ENCODE measurements around the gene GLIS1. TPM values are rescaled to one million over a fixed set of nuclear protein-coding genes. Genes with fewer than 3 reads are reported as not detected.

The GLIS1 gene
- total and polyA plus RNA-seq, 2 of the 8 experiments (the other 6 are each of a cell fraction or from before 2014, with no cell fraction given) = 0.15 to 0.22 TPM

DNA sequence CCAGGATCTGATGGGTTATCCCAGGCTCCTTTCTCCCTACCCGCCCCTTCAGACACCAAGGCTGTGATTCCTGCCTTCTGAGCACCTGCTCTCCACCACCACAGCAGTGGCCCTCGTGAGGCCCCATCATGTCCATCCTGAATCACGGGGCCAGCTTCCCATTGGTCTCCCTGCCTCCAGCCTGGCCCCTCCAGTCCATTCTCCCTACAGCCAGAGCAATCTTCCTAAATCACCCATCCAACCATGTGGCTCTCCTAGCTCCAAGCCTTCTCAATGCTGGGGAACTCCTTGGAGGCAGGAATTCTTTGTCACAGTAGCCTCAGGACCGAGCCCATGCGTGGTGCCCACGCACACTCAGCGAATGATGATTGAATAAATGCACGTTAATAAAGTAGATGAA is 8.9 kb upstream of the GLIS1 start:
- no peak overlapping the region for H2BK15ac ChIP-seq (ENCODE audit: low read length)
- H3K79me2 ChIP-seq (ENCODE audit: control insufficient read depth in 1 of 2, insufficient read depth in 2 of 2, low read length in 2 of 2) = no peaks in the 10 kb centered on the region
- H3K4me2 ChIP-seq (ENCODE audit: insufficient read depth in 1 of 2, low read depth in 2 of 2, low read length in 2 of 2) = no peak overlapping the region
- no peak overlapping the region for H2BK20ac ChIP-seq (ENCODE audit: low read length)
- CTCF ChIA-PET (ENCODE audit: partially characterized antibody) = interaction anchor here (0.9 kb wide), 1 partner anchor 84 kb away, joined by 3 read pairs; no protein-coding TSS in a partner anchor
- no peaks in the 10 kb centered on the region for H3K9me3 ChIP-seq (ENCODE audit: insufficient read depth in 2 of 2, low read depth in 1 of 2, low read length in 1 of 2)
- no peak overlapping the region for H2BK120ac ChIP-seq (replicated peaks; ENCODE audit: low read depth, low read length)
- no peaks in the 10 kb centered on the region for H3K23me2 ChIP-seq (ENCODE audit: low read depth, low read length)
- H3K27me3 ChIP-seq (replicated peaks in 1 of 4; ENCODE audit: control insufficient read depth in 3 of 4, extremely low read depth in 1 of 4, insufficient read depth in 3 of 4, low read length in 3 of 4) = no peaks in the 10 kb centered on the region
- DNase-seq (ENCODE audit: low read depth in 1 of 2, low spot score in 2 of 2) = no peak
- H3K4ac ChIP-seq (replicated peaks; ENCODE audit: insufficient read length, low read depth, low read length) = no peak overlapping the region
- H4K20me1 ChIP-seq (replicated peaks in 1 of 2; ENCODE audit: control insufficient read depth in 1 of 2, insufficient read depth in 2 of 2, low read length in 2 of 2) = no peaks in the 10 kb centered on the region
- H3K9ac ChIP-seq (replicated peaks in 1 of 4; ENCODE audit: extremely low read depth in 1 of 4, low read depth in 3 of 4, low read length in 3 of 4) = no peak overlapping the region
- no peak for FAIRE-seq
- no peak overlapping the region for H4K5ac ChIP-seq (ENCODE audit: insufficient read length, low read depth, low read length)
- H4K8ac ChIP-seq (ENCODE audit: extremely low read depth, insufficient read depth, low read length) = peak overlapping the region; percentile 62; the same call in 1 of the 2 replicates
- H3K23ac ChIP-seq (ENCODE audit: insufficient read length) = no peak overlapping the region
- POLR2A ChIA-PET (ENCODE audit: partially characterized antibody) = no interaction called here
- WGBS, 2 experiments (ENCODE audit: extremely low coverage in 1 of 2, insufficient coverage in 1 of 2, insufficient read length in 1 of 2, insufficient replicate concordance in 2 of 2, low coverage in 1 of 2, low lambda C conversion rate in 2 of 2, missing lambda C conversion rate in 1 of 2) = 88% methylated on average over 8 of the region's 8 CpGs; no CpG with 5 or more reads in 1 of the 2 experiments
- H4K91ac ChIP-seq (replicated peaks; ENCODE audit: insufficient read length, low read length) = no peak overlapping the region
- H2AFZ ChIP-seq (ENCODE audit: low read length) = no peak overlapping the region
- H3K4me3 ChIP-seq (ENCODE audit: extremely low read depth in 1 of 4, insufficient read depth in 2 of 4, low read depth in 3 of 4, low read length in 4 of 4) = no peak overlapping the region
- no peak overlapping the region for H3K56ac ChIP-seq (replicated peaks; ENCODE audit: insufficient read length, low read depth, low read length)
- no peak overlapping the region for H2AK5ac ChIP-seq (ENCODE audit: low read depth, low read length)
- H3K79me1 ChIP-seq (ENCODE audit: low read depth, low read length) = no peaks in the 10 kb centered on the region
- no peaks in the 10 kb centered on the region for H3K36me3 ChIP-seq (ENCODE audit: control insufficient read depth in 2 of 4, insufficient read depth in 4 of 4, low read length in 3 of 4)
- H3K18ac ChIP-seq (ENCODE audit: extremely low read depth, low read length) = no peak overlapping the region
- no peak overlapping the region for H2BK5ac ChIP-seq (ENCODE audit: low read depth, low read length)
- H2BK12ac ChIP-seq (ENCODE audit: low read depth, low read length) = no peak overlapping the region
- H3K14ac ChIP-seq (ENCODE audit: insufficient read length) = no peak overlapping the region
- H3K4me1 ChIP-seq (replicated peaks in 1 of 4; ENCODE audit: control insufficient read depth in 3 of 4, insufficient read depth in 4 of 4, low read length in 3 of 4) = no peaks in the 10 kb centered on the region
- no peak overlapping the region for H3K27ac ChIP-seq (ENCODE audit: low read depth, low read length)
- no peak for TF ChIP-seq EGR1 (IDR thresholded peaks at IDR 0.05; ENCODE audit: borderline replicate concordance, low read depth, low read length)
- no peak for TF ChIP-seq JUN (IDR thresholded peaks at IDR 0.05; ENCODE audit: low read depth, low read length)
- no peak for TF ChIP-seq HDAC2 (IDR thresholded peaks at IDR 0.05; ENCODE audit: borderline replicate concordance in 1 of 2, low read depth in 2 of 2, low read length in 2 of 2)
- TF ChIP-seq TBP (IDR thresholded peaks at IDR 0.05; ENCODE audit: low read depth, low read length) = no peak
- no peak for TF ChIP-seq YY1 (IDR thresholded peaks at IDR 0.05; ENCODE audit: low read depth, low read length)
- TF ChIP-seq, protein P1, sequence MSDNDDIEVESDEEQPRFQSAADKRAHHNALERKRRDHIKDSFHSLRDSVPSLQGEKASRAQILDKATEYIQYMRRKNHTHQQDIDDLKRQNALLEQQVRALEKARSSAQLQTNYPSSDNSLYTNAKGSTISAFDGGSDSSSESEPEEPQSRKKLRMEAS (IDR thresholded peaks at IDR 0.05) = no peak
- TF ChIP-seq GTF2F1 (IDR thresholded peaks at IDR 0.05; ENCODE audit: borderline replicate concordance, low read depth, low read length) = no peak
- TF ChIP-seq POLR2AphosphoS5 (IDR thresholded peaks at IDR 0.05; ENCODE audit: low read depth, low read length) = no peak
- no peak for TF ChIP-seq SIN3A (conservative IDR thresholded peaks at IDR 0.05 in 1 of 2, IDR thresholded peaks at IDR 0.05 in 1 of 2; ENCODE audit: low read depth in 1 of 2, low read length in 2 of 2)
- no peak for TF ChIP-seq NRF1 (IDR thresholded peaks at IDR 0.05; ENCODE audit: low read depth, low read length)
- TF ChIP-seq TCF12 (IDR thresholded peaks at IDR 0.05; ENCODE audit: low read depth, low read length) = no peak
- TF ChIP-seq HDAC6 (IDR thresholded peaks at IDR 0.05; ENCODE audit: low read depth, low read length) = no peak
- TF ChIP-seq POU5F1 (IDR thresholded peaks at IDR 0.05; ENCODE audit: low read depth, low read length) = no peak
- TF ChIP-seq SIX5 (IDR thresholded peaks at IDR 0.05; ENCODE audit: low read depth, low read length) = no peak
- no peak for TF ChIP-seq NANOG (IDR thresholded peaks at IDR 0.05; ENCODE audit: insufficient read depth, low read depth, low read length, poor library complexity, severe bottlenecking)

Data from H1 (cell line).